ENCODE measurements around the gene ACOX1. TPM values are rescaled to one million over a fixed set of nuclear protein-coding genes. Genes with fewer than 3 reads are reported as not detected.

The ACOX1 gene
- total and polyA plus RNA-seq, 2 of the 13 experiments (the other 11 are each of a cell fraction or from before 2014, with no cell fraction given): 86.4 to 120 TPM

GRCh38 chr17:76000016-76000754 lies 21.2 kb upstream of the ACOX1 start (continued):
- TF ChIP-seq BCLAF1 (IDR thresholded peaks at IDR 0.05): no peak
- TF ChIP-seq ZNF75D (CRISPR knock-in tag; IDR thresholded peaks at IDR 0.05; ENCODE audit: borderline replicate concordance): no peak
- TF ChIP-seq ZBTB40 (IDR thresholded peaks at IDR 0.05): no peak
- no peak for TF ChIP-seq ZBTB40 (CRISPR knock-in tag; IDR thresholded peaks at IDR 0.05)
- TF ChIP-seq ATF2 (CRISPR knock-in tag; IDR thresholded peaks at IDR 0.05): peak; percentile 65; the same call in 1 of the 2 replicates
- TF ChIP-seq ZNF275 (CRISPR knock-in tag; IDR thresholded peaks at IDR 0.05; ENCODE audit: borderline replicate concordance): no peak
- peak; percentile 46; the same call in 1 of the 2 replicates for TF ChIP-seq CSRNP1 (CRISPR knock-in tag; IDR thresholded peaks at IDR 0.05)
- peak; percentile 14; the same call in 1 of the 2 replicates for TF ChIP-seq ZBTB7B (CRISPR knock-in tag; IDR thresholded peaks at IDR 0.05)
- TF ChIP-seq ARID2 (CRISPR knock-in tag; IDR thresholded peaks at IDR 0.05; ENCODE audit: borderline replicate concordance): no peak
- TF ChIP-seq ATF7 (IDR thresholded peaks at IDR 0.05): no peak
- no peak for TF ChIP-seq ATF7 (CRISPR knock-in tag; IDR thresholded peaks at IDR 0.05)
- TF ChIP-seq HNRNPH1 (optimal IDR thresholded peaks at IDR 0.05; ENCODE audit: low read depth, low read length): no peak
